CD4-positive, alpha-beta T cell treated with Interleukin-6 for 4 hours (primary cell): ENCODE data around the gene XPR1.
A peak's percentile ranks its signal among the peaks of the same experiment; 100 is the strongest.
"Not testable (repeated sequence)": the region's sequence is repeated elsewhere in the genome, so short reads cannot be mapped to it uniquely, and the experiment has no call there.

Experiments used
- DNase-seq: peaks from one replicate; pipeline ENCODE4 v3.0.0-alpha.2; 2020; ENCODE audit warnings: mixed read lengths

Gene XPR1

DNA sequence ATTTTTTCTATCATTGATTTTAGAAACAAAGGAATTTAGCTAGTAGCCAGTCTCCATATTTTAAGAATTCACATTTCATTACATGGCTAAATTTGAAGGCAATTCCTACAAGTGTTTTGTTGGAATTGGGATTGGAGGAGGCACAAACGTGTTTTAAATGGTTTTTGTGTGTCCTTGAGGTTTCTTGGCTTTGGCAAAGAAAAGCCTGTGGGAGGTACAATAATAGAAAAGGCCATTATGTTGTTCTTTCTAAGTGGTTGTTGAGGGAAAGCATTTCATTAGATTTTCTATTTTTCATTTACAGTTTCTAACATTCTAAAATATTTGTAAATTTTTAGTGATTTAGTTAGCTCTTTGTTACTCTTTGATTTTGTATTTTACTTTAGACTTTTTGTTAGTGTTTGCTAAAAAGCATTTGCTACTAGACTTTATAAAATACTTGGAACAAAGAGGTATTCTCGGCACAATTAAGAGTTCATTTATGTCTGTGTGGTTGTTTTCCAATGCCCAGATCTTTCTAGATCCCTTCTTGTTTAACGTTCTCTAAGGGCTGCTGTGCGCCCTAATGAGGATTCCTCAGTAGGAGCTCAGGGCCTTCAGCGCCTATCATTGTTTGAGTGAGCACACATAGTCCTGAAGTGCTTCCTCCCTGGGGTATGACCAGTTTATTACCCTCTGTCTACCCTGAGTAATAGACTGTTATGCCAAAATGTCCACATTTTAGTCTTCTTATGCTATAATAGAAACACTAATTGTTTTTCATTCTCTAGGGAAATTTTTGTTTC is 210.9 kb downstream of the XPR1 start:
- DNase-seq: no peak

DNA sequence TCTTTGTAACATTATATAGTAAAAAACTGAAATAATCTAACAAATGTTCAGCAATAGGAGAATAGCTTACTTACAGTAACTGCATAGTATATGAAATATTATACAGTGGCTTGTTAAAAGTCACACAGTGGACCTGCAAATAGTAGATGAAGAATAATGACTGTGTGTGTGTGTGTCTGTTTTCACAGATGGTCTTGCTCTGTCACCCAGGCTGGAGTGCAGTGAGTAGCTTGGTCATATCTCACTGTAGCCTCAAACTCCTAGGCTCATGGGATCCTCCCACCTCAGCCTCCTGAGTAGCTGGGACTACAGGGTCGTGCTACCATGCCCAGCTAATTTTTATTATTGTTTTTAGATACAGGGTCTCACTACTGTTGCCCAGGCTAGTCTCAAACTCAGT is 213.5 kb downstream of the XPR1 start:
- DNase-seq: no peak

DNA sequence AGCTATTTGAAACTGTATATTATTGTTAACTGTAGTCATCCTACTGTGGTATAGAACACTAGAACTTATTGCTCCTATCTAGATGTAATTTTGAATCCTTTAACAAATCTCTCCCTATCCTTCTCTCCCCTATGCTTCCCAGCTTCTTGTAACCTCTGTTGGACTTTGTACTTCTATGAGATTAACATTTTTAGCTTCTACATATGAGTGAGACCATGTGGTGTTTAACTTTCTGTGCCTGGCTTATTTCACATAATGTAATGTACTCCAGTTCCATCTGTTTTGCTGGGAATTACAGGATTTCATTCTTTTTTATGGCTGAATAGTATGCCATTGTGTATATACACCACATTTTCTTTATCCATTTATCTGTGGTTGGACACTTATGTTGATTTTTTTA is 216.4 kb downstream of the XPR1 start:
- no peak for DNase-seq

DNA sequence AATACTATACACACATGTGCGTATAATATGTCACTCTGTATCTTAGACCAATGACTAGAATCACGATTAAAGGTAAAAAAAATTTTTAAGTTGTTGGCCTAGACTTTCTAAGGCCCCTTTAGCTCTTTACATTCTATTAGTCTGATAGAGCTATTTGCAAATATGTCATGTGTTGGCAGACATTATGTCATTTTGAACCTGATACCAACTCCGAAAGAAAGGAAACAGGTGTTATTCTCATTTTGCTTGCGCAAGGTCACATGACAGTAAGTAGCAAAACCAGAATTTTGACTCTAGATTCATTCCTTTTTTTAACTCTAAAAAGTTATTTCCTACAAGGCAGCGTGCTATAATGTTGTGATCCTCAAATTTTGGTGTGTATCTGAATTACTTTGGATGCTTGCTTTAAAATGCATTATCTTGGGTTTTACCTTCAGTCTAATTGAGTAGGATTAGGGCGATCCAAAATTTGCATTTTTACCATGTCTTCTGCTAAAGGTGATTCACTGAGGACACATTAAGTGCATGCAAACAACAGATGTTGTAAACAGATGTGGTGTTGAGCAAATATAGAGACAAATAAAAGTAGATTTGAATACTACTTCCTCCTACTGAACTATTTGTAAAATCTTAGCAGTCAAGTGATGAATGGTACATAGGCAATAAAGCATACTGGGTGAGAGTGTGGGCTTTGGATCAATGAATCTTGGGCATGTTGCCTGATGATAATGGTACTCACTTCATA is 217.4 kb downstream of the XPR1 start:
- DNase-seq: no peak

DNA sequence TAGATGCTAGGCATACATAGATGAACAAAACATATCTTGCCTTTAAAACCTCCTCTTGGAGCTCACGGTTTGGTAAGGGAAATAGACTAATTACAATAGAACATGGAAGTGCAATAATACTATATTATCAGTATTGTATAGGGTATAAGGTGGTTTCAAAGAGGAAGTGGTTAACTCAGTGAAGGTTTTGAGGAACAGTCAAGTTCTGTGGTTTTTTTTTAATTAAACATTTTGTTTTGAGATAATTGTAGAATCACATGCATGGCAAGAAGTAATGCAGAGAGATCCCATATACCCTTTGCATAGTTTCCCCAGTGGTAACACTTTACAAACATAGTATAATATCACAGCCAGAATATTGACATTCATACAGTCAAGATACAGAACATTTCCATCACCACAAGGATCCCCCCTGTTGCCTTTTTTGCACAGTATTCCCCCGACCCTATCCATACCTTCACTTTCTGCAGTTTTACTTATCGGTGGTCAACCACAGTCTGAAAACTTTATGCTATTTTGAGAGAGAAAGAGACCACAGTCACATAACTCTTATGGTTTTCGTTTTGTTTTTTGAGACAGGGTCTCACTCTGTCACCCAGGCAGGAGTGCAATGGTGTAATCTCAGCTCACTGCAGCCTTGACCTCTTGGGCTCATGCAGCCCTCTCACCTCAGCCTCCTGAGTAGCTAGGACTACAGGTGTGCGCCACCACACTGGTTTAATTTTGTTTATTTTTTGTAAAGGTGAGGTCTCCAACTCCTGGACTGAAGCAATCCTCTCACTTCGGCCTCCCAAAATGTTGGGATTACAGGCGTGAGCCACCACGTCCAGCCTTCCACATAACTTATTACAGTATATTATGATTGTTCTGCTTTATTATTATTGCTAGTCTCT is 220.4 kb downstream of the XPR1 start:
- no peak for DNase-seq

DNA sequence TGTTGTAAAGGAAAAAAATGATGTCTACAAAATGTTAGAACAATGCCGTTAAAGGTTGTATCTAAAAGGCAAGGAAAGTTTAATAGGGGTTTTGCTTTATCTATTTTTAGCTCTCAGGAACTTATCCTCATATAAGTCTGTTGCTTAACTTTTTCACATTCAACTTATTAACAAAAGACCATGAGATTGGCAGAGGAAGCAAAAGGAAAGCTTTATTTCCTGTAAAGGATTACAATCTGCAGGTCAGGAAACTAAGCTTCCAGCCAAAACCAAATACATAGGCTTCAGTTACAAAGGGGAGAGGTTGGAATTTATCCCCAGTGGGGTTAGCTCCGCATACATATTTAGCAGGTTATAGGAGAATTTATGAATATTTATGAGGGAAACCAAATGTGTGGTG is 222.2 kb downstream of the XPR1 start:
- no peak for DNase-seq

DNA sequence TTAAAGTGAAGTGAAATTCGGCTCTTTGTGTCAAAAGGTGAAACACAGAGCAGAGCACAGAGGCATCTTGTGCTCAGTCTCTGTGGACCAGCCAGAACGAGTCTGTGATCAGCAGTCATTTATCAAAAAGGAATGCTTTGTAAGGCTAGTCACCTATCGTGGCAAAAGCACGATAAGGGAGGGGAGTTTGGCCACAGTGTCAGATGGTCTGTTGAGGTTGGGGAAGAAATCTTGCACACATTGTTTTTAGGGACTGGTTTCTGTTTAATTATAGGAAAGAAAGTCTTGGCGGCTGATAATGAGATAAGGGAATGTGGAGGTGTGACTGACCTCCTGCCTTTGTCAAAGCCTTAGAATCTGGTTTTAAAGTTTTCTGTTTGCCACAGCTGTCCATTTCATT is 222.6 kb downstream of the XPR1 start:
- DNase-seq: no peak

DNA sequence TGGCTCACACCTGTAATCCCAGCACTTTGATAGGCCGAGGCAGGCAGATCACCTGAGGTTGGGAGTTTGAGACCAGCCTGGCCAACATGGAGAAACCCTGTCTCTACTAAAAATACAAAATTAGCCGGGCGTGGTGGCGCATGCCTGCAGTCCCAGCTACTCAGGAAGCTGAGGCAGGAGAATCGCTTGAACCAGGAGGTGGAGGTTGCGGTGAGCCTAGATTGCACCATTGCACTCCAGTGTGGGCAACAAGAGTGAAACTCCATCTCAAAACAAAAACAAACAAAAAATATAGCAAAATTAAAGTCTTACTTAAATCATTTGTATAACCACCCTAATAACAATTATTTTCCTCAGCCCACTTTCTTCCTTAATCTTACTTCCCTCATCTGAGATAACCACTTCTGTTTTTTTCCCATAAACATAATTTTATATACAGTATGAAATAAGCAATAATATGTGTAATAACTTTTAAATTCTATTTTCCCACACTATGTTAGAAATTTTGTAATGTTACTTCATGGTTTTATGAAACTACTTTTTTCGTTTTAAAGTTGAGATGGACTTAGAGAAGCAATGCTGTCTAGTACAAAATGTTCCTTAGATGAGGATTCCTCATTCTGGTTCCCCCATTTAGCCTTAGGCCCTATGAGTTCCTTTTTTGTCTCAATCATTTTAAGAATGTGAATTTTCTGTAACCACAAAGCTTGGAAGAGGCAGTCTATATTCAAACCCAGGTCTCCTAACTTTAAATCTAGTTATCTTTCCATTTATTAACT is 226.3 kb downstream of the XPR1 start:
- not testable (repeated sequence) for DNase-seq

DNA sequence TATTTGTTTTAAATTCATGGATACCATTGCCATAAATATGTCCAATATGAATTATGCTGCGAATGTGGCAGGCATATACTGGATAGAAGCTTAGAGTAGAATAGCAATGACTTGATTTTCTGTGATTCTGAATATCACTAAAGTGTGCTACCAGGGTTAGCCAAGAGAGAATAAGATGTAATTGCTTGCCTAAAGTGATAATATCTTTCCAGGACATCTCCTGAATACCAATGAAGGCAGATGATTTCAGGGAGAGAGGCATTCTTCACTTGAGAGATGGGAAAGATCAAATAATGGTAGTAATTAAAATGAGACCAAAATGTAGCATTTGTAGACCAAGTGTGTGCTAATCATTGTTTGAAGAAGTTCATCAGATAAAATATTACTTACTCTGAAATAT is 227.5 kb downstream of the XPR1 start:
- DNase-seq: no peak

DNA sequence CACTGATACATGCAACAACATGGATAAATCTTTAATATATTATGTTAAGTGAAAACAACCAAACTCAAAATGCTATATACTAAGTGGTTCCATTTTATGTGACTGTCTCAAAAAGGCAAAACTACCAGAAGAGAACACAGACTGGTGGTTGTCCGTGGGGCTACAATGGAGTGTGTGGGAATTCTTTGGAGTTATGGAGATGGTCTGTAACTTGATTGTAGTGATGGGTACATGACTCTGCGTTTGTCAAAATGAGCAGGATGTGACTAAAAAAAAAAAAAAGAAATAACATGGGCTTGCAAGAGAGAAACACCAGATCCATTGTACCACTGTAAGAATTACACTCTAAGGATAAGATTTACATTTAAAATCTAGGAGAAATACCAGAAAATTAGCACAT is 228.7 kb downstream of the XPR1 start:
- no peak for DNase-seq

DNA sequence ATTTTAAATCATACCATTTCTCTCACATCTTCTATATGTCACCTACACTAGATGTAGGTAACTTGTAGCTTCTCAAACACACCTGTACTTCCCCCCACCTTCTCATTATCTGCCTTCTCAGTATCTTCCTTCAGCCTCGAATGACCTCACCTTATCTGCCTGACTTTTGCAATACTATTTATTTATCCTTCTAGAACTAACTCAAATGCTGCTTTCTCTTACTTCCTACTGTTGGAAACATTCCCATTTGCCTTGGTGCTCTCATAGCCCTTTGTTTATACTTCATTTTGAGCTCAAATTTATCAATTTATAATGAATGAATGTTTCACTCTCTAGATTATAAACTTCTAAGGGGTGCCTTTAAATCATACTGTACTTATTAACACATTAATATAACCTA is 230.5 kb downstream of the XPR1 start:
- DNase-seq: no peak

DNA sequence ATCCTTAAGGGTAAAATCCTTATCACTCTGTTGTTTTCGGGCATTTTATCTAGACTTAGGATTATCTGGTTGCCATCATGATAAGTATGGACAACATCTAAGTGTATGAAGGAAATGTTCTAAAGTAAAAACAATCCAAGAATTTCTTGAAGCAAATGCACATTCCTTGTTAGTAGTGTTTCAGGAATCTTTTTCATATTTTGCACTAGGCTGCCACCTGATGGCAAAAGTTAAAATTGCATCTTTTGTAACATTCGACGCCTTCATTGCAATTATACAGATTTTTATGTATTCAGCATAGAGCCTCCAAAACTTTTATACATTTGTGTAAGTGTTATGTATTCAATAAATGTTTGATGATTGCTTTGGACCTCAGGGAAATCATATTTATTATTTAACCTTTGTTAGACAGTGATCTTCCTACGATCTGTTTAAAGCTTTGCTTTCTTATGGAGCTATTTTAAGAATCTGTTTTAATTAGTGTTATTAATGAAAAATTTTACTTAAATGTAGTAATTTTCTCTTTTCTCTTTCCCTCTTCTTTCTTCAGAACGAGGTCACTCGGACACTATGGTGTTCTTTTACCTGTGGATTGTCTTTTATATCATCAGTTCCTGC is 231.4 kb downstream of the XPR1 start:
- peak; percentile 35 for DNase-seq

DNA sequence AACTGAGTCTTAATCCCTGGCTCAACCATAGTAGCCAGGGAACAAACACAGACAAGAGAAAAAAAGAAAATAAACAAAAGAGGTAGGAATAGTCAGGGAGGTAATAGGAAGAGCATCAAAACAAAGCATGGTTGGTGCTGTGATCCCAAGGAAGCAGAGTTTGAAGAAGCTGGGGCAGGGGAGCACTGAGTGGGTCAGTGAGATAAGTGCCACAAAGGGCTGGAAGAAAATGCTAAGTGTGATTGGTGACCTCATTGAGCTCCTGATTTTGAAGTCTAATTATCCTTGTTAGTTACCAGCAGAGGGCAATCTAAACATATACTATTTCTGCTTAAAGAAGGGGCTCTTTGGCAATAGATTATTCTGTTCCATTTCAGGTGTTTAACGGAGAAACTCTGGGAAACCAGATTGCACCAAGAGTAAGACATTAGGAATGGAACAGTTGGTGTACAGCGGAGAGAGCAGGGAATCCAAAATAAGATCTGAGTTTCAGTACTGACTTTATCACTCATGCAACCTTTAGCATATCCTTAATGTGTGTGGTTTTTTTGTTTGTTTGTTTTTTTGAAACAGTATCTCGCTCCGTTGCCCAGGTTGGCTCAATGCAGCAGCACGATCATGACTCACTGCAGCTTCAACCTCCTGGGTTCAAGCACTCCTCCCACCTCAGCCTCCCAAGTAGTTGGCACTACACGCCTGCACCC is 250.1 kb downstream of the XPR1 start:
- no peak for DNase-seq

DNA sequence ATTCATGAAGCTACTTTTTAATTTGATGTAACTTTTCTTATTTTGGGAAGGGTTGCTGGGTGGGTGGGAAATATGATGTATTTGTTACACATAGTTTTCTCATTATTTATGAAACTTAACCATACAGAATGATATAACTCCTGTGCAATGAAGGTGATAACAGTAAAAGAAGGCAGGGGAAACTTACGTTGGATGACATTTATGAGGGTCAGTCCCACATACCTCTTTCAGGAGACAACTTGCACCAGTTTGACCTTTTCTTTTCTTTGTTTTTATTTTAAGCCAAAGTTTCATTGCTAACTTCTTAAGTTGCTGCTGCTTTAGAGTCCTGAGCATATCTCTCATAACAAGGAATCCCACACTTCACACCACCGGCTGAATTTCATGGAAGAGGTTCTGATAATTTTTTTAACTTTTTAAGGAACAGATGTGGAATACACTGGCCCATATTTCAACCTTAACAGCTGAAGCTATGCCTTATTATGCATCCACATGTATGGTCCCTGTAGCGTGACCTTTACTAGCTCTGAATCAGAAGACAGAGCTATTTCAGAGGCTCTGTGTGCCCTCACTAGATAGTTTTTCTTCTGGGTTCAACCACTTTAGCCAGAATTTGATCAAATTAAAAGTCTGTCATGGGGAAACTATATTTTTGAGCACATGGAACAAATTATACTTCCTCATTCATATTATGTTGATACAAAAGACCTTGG is 252.9 kb downstream of the XPR1 start:
- no peak for DNase-seq

DNA sequence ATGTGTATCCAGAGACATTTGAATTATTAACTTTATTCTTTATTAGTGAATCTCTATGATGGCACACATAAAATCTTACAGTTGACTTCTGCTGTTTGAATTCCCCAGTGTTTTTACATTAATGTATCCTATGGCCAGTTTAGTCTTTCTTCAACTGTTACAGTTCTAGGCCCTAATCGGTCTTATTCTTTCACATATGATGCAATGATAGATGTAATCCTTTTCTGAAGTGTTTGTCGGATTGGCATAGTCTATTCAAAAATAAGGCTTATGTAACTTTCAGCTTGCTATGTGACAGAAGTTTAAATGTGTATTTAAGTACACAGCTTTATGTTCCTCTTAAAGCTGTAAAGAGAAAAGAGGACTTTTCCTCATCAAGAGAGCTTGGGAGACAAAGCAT is 254.5 kb downstream of the XPR1 start:
- no peak for DNase-seq

DNA sequence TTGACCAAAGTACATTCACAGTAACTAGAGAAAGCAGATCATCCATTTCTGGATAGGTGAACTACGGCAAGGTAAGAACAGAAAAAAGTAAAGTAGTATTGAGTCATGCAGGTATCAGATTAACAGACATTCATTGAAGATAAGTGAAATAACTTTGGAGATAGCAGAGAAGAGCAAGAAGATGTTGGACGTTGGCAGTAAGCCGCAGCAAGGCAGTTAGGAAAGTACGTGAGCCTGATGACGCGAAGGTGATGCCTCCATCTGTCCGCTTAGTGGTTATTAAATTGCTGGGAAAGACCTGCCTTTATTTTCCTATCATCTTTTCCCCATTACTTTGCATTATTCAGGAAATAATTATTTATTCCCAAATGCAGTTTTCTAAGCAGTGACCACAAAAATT is 256.0 kb downstream of the XPR1 start:
- no peak for DNase-seq

DNA sequence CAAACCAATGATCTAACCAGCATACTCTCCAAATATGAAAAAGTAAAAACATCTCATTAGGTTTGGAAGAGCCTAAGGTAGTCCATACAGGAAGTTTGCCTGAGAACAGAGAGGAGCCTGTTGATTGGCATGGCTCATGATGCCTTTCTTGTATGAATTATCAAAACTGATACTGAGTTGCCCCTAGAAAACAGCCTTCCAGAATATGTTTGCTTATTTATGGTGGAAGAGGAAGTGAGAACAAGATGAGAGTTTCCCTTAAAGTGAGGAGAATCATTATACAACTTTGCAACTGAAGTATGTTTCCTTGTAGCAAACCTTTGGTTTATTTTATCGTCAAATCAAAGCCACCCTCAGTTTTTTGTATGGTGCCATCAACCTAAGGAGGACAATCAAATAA is 257.0 kb downstream of the XPR1 start:
- DNase-seq: no peak

DNA sequence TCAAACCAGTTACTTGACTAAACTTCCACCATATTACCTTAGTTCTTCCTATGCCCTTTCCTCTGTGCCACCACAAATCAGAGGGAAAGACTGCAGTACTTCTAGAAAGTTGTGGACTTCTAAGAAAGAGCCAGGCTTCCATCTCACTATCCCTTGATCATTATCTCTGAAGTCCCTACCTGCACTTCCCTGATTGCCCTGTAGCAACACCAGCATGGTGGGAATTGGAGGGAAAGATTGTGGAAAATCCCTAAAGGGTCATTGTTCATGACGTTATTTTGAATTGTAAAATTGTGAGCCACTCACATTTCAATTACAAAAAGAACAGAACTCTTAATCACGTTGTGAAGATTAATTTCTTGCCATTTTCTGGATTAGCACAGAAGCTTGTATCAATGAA is 257.5 kb downstream of the XPR1 start:
- DNase-seq: no peak

DNA sequence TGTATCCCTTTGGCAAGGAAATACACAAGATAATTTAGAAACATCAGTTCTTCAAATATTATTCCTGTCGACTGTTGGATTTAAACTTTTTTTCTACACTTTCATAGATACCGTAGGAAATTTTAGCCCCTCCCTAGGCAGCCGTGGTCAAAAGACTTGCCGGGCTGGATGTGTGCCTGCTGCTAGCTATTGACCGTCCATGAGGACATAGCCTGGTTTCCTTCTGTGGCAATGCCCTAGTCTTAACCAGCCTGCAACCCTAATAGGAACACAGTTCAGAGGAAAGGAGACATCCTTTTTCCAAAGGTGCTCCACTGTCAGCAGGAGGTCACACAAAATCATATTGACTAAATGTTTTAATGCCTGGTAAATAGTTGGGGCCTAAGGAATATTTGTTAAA is 260.4 kb downstream of the XPR1 start:
- DNase-seq: no peak

DNA sequence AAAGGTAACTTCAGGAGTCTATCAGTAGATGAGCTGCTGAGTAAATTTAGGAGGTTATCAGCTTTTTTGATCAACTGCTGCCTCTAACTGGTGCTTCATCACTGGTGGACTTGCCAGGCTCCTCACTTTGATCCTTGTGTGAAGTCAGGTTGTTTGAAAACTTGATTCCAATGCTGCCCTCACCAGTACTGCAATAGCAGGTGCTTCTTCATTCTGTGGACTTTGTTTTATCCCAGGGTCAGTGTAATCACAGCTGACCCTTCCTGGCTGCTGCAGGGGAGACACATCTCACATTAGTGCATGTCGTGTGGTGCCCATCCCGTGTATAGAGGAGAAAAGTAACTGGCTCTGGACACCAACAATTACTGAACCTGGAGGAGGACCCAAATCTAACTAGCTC is 260.9 kb downstream of the XPR1 start:
- DNase-seq: no peak

DNA sequence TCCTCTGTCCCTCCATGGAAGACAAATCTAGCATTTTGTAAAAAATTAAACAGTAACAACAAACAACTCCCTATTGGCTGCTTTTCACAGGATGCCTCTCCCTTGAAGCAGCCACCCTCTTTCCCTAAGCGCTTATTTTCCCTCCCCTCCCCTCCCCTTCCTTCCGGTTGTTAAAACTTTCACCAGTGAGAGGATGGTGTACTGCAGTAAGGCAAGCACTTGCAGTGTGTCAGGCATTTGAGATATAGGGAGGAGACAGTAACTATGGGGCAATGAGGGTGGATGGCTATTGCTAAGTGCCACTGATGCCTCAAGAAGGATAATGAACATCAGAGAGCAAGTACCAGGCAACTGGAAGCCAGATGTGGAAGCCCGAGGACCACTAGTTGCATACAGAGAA is 261.8 kb downstream of the XPR1 start:
- no peak for DNase-seq
